ENCODE results near the gene SF1.

DNA sequence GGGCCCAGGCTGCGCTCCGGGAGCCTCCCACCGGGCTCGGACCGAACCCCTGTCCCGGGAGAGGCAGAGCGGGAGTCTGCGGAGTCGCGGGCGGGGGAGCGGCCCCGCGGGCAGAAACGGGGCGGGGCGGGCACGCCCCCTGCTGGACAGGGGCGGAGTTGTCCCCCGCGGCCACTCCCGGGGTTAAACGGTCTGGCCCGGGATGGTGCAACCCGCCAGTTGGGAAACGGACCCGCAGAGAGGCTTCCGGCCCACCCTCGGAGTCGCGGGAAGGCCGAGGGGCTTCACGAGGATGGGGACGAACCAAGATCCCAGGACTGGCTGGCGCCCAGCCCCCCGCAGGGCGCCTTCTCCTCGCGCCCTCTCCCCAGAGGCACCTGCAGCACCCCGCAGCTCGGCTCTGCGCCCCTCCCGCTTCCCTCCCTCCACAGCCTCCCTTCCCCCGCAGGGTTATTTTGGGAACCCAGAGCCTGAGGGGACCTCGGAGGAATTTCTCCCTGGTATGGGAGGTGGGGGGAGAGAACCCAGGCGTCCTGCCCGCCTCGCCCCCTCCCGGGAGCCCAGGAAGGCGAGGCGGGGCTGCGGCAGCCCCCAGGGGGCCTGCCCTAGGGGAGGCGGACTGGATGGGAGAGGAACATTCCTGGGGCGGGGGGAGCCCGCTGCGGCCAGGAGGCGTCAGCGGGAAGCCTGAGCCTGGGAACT is 35.3 kb downstream of the SF1 start:
- TF ChIP-seq, protein P1, sequence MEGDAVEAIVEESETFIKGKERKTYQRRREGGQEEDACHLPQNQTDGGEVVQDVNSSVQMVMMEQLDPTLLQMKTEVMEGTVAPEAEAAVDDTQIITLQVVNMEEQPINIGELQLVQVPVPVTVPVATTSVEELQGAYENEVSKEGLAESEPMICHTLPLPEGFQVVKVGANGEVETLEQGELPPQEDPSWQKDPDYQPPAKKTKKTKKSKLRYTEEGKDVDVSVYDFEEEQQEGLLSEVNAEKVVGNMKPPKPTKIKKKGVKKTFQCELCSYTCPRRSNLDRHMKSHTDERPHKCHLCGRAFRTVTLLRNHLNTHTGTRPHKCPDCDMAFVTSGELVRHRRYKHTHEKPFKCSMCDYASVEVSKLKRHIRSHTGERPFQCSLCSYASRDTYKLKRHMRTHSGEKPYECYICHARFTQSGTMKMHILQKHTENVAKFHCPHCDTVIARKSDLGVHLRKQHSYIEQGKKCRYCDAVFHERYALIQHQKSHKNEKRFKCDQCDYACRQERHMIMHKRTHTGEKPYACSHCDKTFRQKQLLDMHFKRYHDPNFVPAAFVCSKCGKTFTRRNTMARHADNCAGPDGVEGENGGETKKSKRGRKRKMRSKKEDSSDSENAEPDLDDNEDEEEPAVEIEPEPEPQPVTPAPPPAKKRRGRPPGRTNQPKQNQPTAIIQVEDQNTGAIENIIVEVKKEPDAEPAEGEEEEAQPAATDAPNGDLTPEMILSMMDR (IDR thresholded peaks at IDR 0.05): peak; percentile 91
- TF ChIP-seq POLR2AphosphoS5 (IDR thresholded peaks at IDR 0.05; ENCODE audit: low read depth, low read length): no peak
- TF ChIP-seq, protein P2, sequence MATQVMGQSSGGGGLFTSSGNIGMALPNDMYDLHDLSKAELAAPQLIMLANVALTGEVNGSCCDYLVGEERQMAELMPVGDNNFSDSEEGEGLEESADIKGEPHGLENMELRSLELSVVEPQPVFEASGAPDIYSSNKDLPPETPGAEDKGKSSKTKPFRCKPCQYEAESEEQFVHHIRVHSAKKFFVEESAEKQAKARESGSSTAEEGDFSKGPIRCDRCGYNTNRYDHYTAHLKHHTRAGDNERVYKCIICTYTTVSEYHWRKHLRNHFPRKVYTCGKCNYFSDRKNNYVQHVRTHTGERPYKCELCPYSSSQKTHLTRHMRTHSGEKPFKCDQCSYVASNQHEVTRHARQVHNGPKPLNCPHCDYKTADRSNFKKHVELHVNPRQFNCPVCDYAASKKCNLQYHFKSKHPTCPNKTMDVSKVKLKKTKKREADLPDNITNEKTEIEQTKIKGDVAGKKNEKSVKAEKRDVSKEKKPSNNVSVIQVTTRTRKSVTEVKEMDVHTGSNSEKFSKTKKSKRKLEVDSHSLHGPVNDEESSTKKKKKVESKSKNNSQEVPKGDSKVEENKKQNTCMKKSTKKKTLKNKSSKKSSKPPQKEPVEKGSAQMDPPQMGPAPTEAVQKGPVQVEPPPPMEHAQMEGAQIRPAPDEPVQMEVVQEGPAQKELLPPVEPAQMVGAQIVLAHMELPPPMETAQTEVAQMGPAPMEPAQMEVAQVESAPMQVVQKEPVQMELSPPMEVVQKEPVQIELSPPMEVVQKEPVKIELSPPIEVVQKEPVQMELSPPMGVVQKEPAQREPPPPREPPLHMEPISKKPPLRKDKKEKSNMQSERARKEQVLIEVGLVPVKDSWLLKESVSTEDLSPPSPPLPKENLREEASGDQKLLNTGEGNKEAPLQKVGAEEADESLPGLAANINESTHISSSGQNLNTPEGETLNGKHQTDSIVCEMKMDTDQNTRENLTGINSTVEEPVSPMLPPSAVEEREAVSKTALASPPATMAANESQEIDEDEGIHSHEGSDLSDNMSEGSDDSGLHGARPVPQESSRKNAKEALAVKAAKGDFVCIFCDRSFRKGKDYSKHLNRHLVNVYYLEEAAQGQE (IDR thresholded peaks at IDR 0.05; ENCODE audit: insufficient read depth in 1 of 2, low read depth in 2 of 2, low read length in 1 of 2): no peak
